ENCODE data around the gene DMD.

Gene DMD

DNA sequence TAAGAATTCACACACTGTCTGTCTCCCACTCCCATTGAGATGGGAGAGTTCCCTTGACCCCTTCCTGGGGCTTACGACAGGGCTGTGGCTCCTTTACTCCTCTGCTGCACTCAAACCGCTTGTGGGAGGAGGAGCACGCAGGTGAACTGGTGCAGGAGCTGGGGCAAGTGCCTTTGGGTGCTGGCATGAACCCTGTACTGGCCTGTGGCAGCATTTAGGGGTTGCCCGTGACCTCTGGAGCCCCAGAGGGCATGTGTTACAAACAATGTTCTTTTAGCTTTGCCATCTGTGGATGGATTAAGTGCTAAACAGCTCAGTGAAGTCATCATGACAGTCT is 2117.7 kb downstream of the DMD start:
- in situ Hi-C loops (cut with HindIII; ENCODE audit: low sequenced_read_pairs), result loop anchor here (5.0 kb wide), 1 partner anchor 56 kb away; no protein-coding TSS in a partner anchor

DNA sequence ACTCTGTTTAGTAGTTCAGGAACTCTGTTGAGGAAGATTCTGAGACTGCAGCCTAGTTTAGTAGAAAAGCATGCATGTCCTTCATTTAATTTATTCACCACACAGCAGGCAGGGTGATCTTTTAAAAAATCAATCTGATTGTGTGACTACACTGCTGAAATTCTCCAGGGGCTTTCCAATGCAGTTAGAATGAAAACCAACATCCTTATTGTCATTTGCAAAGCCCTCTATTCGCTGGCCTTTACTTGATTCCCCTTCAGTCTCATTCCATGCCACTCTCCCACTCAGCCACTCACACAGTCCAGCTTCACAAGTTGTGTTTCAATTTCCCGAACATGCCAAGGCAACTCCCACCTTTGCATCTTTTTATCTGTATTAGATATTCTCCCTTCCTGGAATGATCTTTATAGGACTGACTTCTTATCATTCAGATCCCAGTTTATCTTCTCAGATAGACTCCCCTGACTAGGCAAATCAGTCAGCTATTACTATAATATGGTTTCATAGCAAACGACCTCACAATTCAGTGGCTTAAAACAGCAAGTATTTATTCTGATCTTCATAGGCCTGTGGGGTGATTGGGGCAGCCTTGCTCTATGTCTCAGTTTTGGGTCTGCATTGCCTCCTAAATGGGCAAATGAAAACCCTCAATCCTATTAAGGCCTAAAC is 2118.2 kb downstream of the DMD start:
- in situ Hi-C loops (cut with HindIII; ENCODE audit: low sequenced_read_pairs), result loop anchor here (5.0 kb wide), 1 partner anchor 56 kb away; no protein-coding TSS in a partner anchor

DNA sequence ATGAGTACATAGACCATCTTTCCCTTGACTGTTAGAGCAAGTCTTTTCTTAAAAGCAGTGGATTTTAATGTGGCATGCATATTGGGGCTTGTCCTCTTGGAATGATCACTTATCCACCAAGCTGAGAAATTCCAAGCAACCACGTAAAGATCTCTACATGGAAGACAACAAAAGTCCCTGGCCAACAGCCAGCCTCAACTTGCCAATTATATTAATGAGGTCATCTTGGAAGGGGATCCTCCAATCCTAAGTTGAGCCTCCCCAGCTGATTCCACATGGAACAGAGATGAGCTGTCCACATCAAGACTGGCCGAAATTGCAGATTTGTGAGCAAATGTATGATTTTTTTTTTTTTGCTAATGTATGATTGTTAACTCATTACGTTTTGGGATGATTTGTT is 2118.9 kb downstream of the DMD start:
- in situ Hi-C loops (cut with HindIII; ENCODE audit: low sequenced_read_pairs), result loop anchor here (5.0 kb wide), 1 partner anchor 55 kb away; no protein-coding TSS in a partner anchor

DNA sequence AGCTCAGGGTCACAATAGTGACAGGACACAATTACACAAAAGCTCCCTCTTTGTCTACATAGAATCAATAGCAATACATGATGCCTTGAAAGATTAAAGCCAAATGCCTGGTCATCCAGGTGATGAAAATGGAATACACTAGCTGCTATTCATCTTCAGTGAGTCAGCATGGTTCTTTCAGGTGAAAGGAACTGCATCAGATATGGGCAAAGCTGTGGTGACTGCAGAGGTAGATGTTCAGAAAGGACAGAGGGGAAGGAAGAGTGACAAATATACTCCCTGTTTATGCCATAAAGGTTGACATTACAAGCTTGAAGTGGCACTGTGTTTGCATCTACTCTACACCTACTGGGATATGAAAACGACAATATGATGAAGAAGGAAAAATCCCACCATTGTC is 2119.5 kb downstream of the DMD start:
- in situ Hi-C loops (cut with HindIII; ENCODE audit: low sequenced_read_pairs), result loop anchor here (5.0 kb wide), 1 partner anchor 55 kb away; no protein-coding TSS in a partner anchor

DNA sequence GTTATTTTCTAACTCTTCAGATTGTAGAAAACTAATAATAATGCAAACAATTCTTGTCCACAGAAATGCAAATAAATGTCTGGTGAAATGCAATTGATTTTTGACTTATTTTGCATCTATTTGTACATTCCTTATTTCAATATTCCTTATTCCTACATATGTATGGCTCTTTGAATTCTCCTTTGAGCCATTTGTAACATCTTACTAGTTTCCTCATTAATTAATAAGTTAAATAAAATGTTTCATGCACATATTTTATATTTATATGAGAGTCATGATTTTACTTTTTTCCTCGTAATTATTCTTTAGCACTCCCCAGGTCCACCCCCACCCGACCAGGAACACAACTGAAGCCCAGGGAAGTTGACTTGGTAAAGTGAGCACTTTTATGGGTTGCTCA is 2136.8 kb downstream of the DMD start:
- in situ Hi-C loops (cut with HindIII; ENCODE audit: low sequenced_read_pairs), result no loop called here

DNA sequence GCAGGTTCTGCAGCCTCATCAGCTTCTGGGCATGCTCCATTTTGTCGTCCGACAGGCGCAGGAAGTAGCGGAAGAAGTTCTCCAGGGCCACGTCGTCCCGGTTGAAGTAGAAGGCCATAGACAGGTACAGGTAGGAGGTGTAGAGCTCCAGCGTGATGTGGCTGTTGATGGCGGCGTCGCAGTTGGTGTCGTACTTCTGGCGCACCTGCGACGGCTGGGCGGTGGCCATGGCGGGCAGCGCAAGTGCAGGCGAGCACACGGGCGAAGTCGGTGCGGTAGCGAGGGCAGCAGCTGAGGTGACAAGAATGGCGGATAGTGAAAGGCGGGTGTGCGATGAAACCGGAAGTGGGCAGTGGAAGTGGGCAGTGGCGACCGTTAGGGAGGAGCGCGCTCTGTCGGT is 2139.6 kb downstream of the DMD start, which contains the start of gene FTHL17:
Gene FTHL17, minus strand, starts transcription at position 317 of the 400 bp plus-strand sequence. Its CDS starts 88 bp downstream, at position 229.
- in situ Hi-C loops (cut with HindIII; ENCODE audit: low sequenced_read_pairs), result no loop called here

DNA sequence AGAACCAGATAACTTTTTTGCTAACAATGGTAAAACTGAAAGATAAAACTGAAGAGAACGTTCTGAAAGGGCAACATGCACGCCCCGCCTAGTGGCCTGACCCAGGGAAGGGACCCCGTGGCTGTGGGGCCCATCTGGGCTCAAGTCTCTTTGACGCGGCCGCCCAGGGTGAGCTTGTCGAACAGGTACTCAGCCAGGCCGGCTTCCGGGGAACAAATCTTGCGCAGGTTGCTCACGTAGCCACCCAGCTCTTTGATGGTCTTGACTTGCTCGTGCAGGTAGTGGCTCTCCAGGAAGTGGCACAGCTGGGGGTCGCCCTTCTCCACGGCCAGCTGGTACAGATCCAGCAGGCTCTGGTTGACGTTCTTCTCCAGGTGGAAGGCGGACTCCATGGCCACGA is 2140.1 kb downstream of the DMD start:
- in situ Hi-C loops (cut with HindIII; ENCODE audit: low sequenced_read_pairs), result no loop called here

DNA sequence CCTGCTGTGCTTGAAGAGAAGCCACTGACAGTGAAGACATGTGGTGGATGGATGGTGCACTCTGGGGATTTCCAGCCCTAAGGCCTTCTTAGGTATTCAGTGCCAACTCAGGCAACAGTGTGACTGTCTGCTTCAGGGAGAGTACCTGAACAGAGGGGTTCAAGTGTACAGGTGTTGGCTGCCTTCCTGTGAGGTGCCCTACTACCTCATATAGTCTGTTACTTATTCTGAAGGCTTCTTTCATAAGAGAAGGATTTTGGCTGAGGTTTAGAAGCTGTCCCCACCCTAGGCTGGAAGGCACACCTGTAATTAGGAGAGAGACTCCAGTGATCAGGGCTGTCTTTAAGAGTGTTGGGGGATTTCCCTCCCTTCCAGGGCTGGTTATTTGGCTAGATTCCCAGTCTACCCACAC is 2141.3 kb downstream of the DMD start:
- in situ Hi-C loops (cut with HindIII; ENCODE audit: low sequenced_read_pairs), result no loop called here

Measured in endothelial cell of hepatic sinusoid (primary cell).